ELR (cell line): ENCODE data around the gene VTN.

Experiments
- DNase-seq: peaks from one replicate; pipeline ENCODE4 v3.0.0-alpha.2; 2015; ENCODE audit warnings: low read depth

The VTN gene

DNA sequence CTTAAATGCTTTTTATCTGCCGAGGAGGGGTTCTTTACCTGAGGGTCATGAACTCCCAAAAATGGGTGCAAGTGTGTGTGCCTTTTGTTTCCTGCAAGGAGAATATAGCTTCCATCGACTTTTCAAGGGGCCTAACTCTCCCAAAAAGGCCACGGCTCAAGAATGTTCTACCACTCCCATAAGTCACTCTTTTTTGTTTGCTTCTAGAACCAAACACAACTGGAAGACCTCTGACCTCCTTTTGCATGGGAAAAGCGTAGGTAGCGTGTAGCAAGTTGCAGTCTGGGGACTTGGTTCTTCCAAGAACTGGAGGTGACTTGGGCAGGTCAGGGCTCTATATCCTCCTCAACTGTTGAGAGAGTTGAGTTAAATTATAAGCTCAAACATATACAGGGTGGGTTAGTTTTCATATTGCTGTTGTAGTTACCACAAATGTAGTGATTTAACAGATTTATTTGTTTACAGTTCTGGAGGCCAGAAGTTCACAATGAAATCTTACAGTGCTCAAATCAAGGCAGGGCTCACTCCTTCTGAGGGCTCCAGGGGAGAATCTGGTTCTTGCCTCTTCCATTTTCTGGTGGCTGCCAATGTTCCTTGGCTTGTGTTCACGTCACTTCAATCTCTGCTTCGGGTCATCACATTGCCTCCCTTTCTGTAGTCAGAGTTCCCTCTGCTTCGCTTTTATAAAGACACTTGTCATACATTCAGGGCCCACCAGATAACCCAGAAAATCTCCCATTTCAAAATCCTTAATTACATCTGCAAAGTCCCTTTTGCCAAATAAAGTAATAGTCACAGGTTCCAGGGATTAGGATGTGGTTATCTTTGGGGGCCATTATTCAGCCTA lies 49.7 kb downstream of the VTN start:
- DNase-seq: no peak

DNA sequence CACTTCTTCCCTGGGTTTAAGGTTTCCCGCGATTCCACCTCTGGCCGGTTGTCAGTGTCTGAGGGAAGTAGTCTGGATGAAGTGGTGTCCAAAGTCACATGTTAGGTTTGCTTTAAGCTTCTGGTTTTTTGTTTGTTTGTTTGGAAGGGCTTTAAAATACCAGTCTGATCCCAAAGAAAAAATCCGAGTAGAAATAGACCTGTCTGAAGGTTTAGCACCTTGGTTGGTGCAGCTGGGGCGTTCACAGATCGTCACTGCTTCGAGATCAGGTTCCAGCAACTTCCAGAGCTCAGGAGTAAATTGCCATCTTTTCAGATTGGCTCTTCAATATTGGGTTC lies 50.5 kb downstream of the VTN start:
- DNase-seq: no peak

DNA sequence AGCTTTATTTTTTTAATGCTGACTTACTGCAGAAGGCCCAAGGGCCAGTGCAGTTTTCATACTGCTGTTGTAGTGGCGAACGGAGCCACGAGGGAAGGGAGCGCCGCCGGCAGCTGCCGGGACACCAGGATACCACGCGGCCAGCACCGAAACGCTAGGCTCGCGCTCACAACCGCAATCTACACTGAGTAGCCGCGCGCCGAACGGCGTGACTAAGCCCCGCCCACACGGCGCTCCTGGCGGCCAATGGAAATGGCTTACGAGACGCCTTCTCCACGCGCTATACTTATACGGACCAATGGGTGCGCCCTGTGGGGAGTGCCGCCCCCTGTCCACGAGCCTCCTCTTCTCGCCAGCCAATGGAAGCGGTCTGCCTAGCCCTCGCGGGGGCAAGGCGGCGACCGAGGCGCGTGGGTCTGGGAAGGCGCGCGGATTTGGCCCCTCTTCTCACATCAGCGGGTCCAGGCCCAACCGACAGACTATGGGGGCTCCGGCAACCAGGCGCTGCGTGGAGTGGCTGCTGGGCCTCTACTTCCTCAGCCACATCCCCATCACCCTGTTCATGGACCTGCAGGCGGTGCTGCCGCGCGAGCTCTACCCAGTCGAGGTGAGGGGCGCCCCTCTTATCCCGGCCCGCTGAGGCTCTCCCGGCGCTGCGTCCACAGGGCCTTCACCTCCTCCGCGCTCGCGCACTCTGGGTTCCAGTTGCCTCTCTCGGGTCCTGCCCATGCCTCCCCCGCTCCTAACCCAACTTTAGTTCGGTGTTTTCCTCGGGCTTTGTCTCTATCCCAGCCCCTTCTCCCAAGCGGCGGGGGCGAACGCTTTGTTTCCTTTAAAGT lies 51.1 kb downstream of the VTN start, which contains the start of gene TMEM97:
Gene TMEM97, plus strand, starts transcription at position 442 of the 839 bp plus-strand sequence. Its CDS starts 40 bp downstream, at position 482.
- peak; percentile 98 for DNase-seq

DNA sequence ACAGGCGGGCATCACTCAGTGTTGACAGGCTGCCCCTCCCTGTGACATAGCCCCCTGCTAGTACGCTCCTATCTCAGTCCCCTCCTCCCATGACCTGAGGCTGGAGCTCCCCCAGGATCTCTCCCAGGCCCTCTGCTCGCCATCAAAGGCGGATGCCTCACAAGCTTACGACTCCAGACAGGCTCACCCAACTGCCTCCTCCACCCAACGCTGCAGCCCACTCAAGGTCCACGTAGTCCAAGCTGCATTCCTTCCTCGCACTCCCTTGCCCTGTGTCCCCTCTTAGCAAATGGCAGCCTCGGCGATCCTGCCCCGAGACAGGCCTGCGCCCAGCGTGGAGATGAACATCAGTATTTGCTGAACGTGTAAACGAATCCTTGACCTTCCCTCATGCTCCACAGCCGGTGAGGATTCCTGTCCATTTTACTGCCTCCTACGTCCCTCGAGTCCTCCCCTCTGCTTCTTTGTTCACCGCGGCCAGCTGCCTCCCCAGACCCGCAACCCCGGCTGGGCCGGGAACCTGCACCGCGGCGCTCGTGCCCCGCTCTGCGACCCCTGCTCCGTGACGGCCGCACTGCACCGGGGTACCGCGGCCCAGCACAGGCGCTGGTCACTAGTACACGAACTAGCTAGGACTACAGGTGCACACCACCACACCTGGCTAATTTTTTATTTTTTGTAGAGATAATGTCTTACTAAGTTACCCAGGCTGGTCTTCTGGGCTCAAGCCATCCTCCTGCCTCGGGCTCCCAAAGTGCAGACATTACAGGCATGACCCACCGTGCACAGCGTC lies 51.9 kb downstream of the VTN start:
- no peak for DNase-seq
